Heart right ventricle (tissue), 16 donors: ENCODE data around the gene SHROOM1. TPM values are rescaled to one million over a fixed set of nuclear protein-coding genes. Genes with fewer than 3 reads are reported as not detected.

Experiments
- ATAC-seq, 8 donors: fragments of 200-7000 bp; cut with Tn5 transposase; one replicate each; pipeline ENCODE4 v1.9.1; 2020; ENCODE audit warnings: mild to moderate bottlenecking in 8 of 8, moderate library complexity in 8 of 8, moderate number of reproducible peaks in 1 of 8
- DNase-seq, 2 donors: peaks; one replicate each; pipeline ENCODE4 v3.0.0-alpha.2; 2020
- H3K27ac ChIP-seq, 10 donors: fragments of 200-600 bp; sonication (generic) in 2 of 10; one replicate each; pipeline versions ENCODE4 v1.5.0 to v1.8.0; 2020 to 2022; ENCODE audit warnings: mild to moderate bottlenecking in 3 of 10
- H3K27me3 ChIP-seq, 7 donors: fragments of 200-600 bp; one replicate each; pipeline ENCODE4 v1.8.0; 2021 to 2022; ENCODE audit warnings: mild to moderate bottlenecking in 2 of 7
- H3K36me3 ChIP-seq, 9 donors: fragments of 200-600 bp; sonication (generic) in 1 of 9; one replicate each; pipeline versions ENCODE4 v1.5.0 to v1.8.0; 2020 to 2022; ENCODE audit warnings: mild to moderate bottlenecking in 2 of 9
- H3K4me1 ChIP-seq, 9 donors: fragments of 200-600 bp; sonication (generic) in 1 of 9; one replicate each; pipeline versions ENCODE4 v1.5.0 to v1.8.0; 2020 to 2022; ENCODE audit warnings: mild to moderate bottlenecking in 4 of 9
- H3K4me3 ChIP-seq, 10 donors: fragments of 200-600 bp; sonication (generic) in 2 of 10; one replicate each; pipeline versions ENCODE4 v1.5.0 to v1.8.0; 2020 to 2022; ENCODE audit warnings: mild to moderate bottlenecking in 7 of 10, moderate library complexity in 2 of 10
- H3K9me3 ChIP-seq, 11 donors: fragments of 200-600 bp in 10 of 11; sonication (generic) in 2 of 11; one replicate each; pipeline versions ENCODE4 v1.5.0 to v1.8.0; 2013 to 2022; ENCODE audit warnings: mild to moderate bottlenecking in 2 of 11, control low read depth in 1 of 11, moderate library complexity in 1 of 11
- CTCF ChIP-seq, 9 donors: fragments of 200-600 bp; sonication (generic) in 2 of 9; IDR thresholded peaks; one replicate each; pipeline versions ENCODE4 v1.5.0 to v1.8.0; 2021 to 2022; ENCODE audit warnings: antibody characterized with exemption in 9 of 9, mild to moderate bottlenecking in 5 of 9, moderate library complexity in 1 of 9
- WGBS, 2 donors: extraction: QIAGEN DNeasy Blood & Tissue Kit; methylation state at CpG; one replicate each; pipeline ENCODE4 v1.1.7; 2013; ENCODE audit warnings: inconsistent platforms in 1 of 2; 5-methylcytosine and 5-hydroxymethylcytosine counted together
- intact Hi-C, 10 donors: fragments of 100-400 bp; cut with DNase I; formaldehyde crosslinking; loops; one replicate each; pipeline versions ENCODE4 v1.11.1 to v1.14.2; 2022
- polyA plus RNA-seq, 2 donors: library from polyadenylated mRNA; stranded (reverse); fragments of 200-250 nt; gene quantifications; one replicate each; pipeline ENCODE4 v1.2.3, GENCODE V29; 2013
- total RNA-seq, 10 donors: library from RNA; stranded (reverse); fragmentation: NEBNext Ultra II Directional in 3 of 10; extraction: Animal tissue kit (Norgen Biotek cat#: 25700) in 3 of 10; gene quantifications; one replicate each; pipeline versions ENCODE4 v1.2.1 to v1.2.4, GENCODE V29; 2021 to 2023
- donor health status: Arrhythmogenic right ventricular cardiomyopathy.
- donor health status: ischemic (EF 13 %, LVEDD 7.1; RV severe dilation, severe dysfunction).
- donor health status: healthy with polysubstance abuse.
- donor health status: DM: no; HTN: yes; CAD: no.
- donor health status: DM: no; HTN: no; CAD: no.
- donor health status: ischemic (EF 25% LVEDD 6.9; RV normal size, moderate dysfunction).
- donor health status: ischemic (EF 25% LVEDD 5.7; RV mildly dilated, moderate dysfunction).
- donor health status: healthy.
- donor health status: DM: yes; HTN: yes; CAD: no.
- donor health status: Ischemic cardiomyopathy.
- donor health status: ischemic (EF 35%, LVEDD 5.7; RV mildly dilated, moderate dysfunction).
- donor health status: nonischemic (EF 11% LVEDD 7.7; RV severe dilation, severe dysfunction).
- donor health status: DM: yes; HTN: yes; CAD: no.
- donor health status: PGD.
- donor health status: ischemic (EF 29% LVEDD 5.4; RV normal size, mild dysfunction).
- donor health status: nonischemic (EF 23%, LVEDD 6.1; RV moderate dilation, normal function).

The SHROOM1 gene
- total and polyA plus RNA-seq, 12 donors = 3.2 to 10.8 (median 4.1) TPM

- ATAC-seq (no peak), DNase-seq (no peak)
- no peak overlapping the region for H3K27ac ChIP-seq
- no peak overlapping the region for H3K4me3 ChIP-seq
- intact Hi-C loops = no loop called here
- no peaks in the 10 kb centered on the region for H3K9me3 ChIP-seq
- TF ChIP-seq CTCF (IDR thresholded peaks at IDR 0.05) = peak in 3 of 9 donors; percentile 18 to 26 (median 23)
- H3K4me1 ChIP-seq = peaks cover 0 to 7% (median 0%) of the 10 kb centered on the region in 9 donors
- H3K27me3 ChIP-seq = peaks cover 0 to 44% (median 17%) of the 10 kb centered on the region in 7 donors
- no peaks in the 10 kb centered on the region for H3K36me3 ChIP-seq
- 81 to 84% methylated on average over 5 of the region's 5 CpGs for WGBS, 2 donors
Observed at GRCh38 chr5:132802044-132802684, 28.3 kb downstream of the SHROOM1 start.

- intact Hi-C loops = no loop called here
- Histone ChIP-seq H3K27me3 (peaks cover 0 to 31% (median 15%) of the 10 kb centered on the region in 7 donors), H3K27ac (no peak overlapping the region), H3K4me3 (no peak overlapping the region), H3K36me3 (no peaks in the 10 kb centered on the region), H3K9me3 (no peaks in the 10 kb centered on the region), H3K4me1 (peaks cover 0 to 7% (median 0%) of the 10 kb centered on the region in 9 donors)
- no peak for DNase-seq
- no peak for ATAC-seq
- no peak for TF ChIP-seq CTCF (IDR thresholded peaks at IDR 0.05)
- 74 to 80% methylated on average over 2 of the region's 2 CpGs for WGBS, 2 donors
Observed at GRCh38 chr5:132800545-132800944, 29.9 kb downstream of the SHROOM1 start.

GRCh38 chr5:132799392-132799791 lies 31.1 kb downstream of the SHROOM1 start:
- no peak overlapping the region for H3K27ac ChIP-seq
- peaks cover 0 to 31% (median 15%) of the 10 kb centered on the region in 7 donors for H3K27me3 ChIP-seq
- no peak for DNase-seq
- WGBS, 2 donors = 80 to 88% methylated on average over 2 of the region's 2 CpGs
- ATAC-seq = no peak
- no peak overlapping the region for H3K4me3 ChIP-seq
- no peak for TF ChIP-seq CTCF (IDR thresholded peaks at IDR 0.05)
- intact Hi-C loops = no loop called here
- H3K9me3 ChIP-seq = no peaks in the 10 kb centered on the region
- H3K4me1 ChIP-seq = peaks cover 0 to 7% (median 0%) of the 10 kb centered on the region in 9 donors
- no peaks in the 10 kb centered on the region for H3K36me3 ChIP-seq

- 40 to 41% methylated on average over 2 of the region's 2 CpGs for WGBS, 2 donors
- no peaks in the 10 kb centered on the region for H3K9me3 ChIP-seq
- H3K27me3 ChIP-seq = peaks cover 0 to 30% (median 10%) of the 10 kb centered on the region in 7 donors
- no peaks in the 10 kb centered on the region for H3K36me3 ChIP-seq
- peaks cover 0 to 7% (median 0%) of the 10 kb centered on the region in 9 donors for H3K4me1 ChIP-seq
- no peak overlapping the region for H3K4me3 ChIP-seq
- TF ChIP-seq CTCF (IDR thresholded peaks at IDR 0.05) = no peak
- peak in 1 of 8 donors; percentile 44 for ATAC-seq
- no peak for DNase-seq
- intact Hi-C loops = no loop called here
- no peak overlapping the region for H3K27ac ChIP-seq
Observed at GRCh38 chr5:132797651-132798050, 32.8 kb downstream of the SHROOM1 start.
